DMS53 (cell line): ENCODE results near the gene OR4D1.

ENCODE experiments used
- DNase-seq: peaks from one replicate; lab custom pipeline; 2025; lab: John Stamatoyannopoulos, UW

OR4D1 gene

DNA sequence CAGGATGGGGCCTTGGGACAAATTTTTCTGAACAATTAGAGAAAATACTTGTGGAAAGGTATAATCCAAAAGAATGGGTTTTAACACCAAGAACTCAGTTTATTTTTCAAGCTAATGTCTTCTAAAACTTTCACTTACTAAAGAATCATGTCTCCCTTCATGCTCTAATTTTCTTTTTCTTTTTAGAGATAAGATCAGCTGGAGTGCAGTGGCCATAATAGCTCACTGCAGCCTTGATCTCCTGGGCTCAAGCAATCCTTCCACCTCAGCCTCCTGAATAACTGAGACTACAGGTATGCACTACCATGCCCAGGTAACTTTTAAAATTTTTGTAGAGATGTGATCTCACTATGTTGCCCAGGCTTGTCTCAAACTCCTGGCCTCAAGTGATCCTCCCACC is 5.5 kb downstream of the OR4D1 start:
- no peak for DNase-seq

GRCh38 chr17:58156839-58157803 is 8.9 kb downstream of the OR4D1 start:
- peak; percentile 63 for DNase-seq

DNA sequence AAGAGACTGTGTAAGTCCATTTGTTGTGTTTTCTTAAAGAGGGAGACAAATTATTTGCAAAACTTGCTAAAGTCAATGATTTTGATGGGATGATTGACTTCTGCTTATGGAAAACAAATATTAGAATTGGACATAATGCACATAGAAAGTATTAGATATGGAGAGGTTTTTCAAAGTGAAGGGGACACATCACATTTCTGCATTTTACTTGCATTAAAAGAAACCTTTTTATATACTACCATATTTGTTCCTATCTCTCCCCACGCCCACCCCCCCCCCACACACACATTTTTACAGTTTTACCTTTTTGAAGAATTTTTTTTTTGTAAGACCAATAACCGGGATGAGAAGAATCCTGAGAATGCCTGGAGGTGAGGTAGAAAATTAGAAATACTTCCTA is 10.0 kb downstream of the OR4D1 start:
- DNase-seq: no peak

GRCh38 chr17:58161566-58161965 is 13.4 kb downstream of the OR4D1 start:
- DNase-seq: no peak

DNA sequence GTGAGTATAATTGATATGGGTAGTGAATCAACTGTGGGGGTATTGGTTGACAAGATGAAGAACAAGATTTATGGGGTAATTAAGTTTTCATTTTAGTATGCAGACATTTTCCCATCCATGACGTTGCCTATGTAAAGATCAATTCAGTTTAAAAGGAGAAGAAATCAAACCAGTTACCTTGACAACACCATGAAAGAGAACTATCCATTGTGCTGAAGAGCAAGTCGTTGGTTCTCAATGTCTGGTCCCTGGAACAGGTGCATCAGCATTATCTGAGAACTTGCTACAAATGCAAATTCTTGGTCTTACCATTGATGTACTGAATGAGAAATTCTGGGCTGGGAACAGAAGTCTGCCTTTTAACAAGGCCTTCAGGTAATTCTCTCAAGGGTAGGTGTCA is 17.8 kb downstream of the OR4D1 start:
- no peak for DNase-seq

GRCh38 chr17:58166682-58167081 is 18.5 kb downstream of the OR4D1 start, which contains the start of gene OR4D2:
Gene OR4D2, plus strand, starts transcription at chr17:58166982. Its CDS starts 2,674 bp downstream, at chr17:58169656.
- no peak for DNase-seq

DNA sequence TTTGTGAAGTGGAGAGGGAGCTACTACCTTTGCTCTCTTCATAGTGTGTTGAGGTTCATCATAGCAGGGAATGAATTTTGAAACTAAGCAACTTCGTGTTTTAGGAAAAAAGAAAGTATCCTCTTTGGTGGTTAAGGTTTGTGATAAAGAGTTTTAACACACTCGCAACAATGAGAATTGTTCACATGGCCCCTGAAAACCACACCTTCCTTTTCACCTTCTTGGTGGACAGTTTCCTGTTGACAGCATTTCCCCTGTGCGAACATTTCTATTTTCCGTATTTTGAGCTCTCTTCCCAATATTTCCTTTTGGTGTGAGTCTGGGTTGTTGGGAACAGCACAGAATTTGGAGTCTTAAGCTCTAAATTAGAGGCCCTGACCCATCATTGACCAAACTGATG is 22.4 kb downstream of the OR4D1 start:
- DNase-seq: no peak

- DNase-seq: peak; percentile 81
Measured at GRCh38 chr17:58172369-58173071, 24.3 kb downstream of the OR4D1 start.

DNA sequence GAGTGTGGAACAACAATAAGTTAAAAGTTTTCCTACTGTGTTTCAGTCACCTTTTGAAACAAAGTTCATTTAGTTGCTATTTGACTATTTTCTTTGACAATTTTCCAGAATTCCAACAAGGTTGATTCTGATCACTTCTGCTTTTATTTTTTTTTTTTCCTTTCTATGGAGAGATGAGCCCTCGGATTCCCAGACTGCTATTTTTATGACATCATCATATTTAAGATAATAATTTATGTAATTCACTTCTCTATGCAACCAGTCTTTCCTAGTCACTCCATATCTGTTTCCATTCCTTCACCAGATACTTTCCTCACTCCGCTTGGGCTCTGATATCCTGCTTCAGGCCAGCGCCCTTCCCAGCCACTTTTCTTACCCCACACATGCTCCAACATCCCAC is 26.7 kb downstream of the OR4D1 start:
- DNase-seq: no peak

GRCh38 chr17:58176200-58176599 is 28.0 kb downstream of the OR4D1 start:
- DNase-seq: no peak

- DNase-seq: no peak
Measured at GRCh38 chr17:58181796-58182195, 33.6 kb downstream of the OR4D1 start.

GRCh38 chr17:58183514-58183913 is 35.3 kb downstream of the OR4D1 start:
- DNase-seq: no peak

DNA sequence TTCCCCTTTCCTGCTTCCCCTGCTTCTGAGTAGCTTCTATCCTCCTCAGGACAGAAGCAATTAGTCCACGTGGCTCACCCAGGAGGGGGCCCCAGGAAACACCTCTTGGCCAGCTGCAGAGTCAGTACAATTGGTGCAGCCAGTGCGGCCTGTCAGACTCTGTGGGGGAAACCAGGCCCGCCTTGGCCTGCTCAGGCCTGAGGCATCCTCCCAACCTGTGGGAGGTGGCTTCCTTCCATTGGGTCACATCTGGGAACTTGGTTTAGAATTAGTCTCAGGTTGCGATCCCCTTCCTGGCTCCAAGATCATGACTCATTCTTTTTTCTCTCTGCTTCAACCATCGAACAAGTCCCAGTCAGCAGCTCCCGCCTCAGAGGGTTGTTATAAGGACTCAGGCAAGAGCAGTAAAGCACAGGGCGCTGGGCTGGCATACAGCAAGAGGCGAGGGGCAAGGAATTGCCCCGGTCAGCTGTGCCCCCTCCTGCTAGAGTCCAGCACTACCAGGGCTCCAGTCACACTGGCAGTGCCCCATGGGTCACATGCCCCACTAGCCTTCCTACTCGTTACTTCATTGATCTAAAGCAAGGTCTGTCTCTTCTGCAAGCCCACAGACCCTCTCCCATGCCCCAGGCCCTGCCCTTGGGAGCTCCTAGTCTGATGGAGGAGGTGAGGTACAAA is 36.3 kb downstream of the OR4D1 start:
- DNase-seq: peak; percentile 10

- DNase-seq: no peak
Measured at GRCh38 chr17:58184986-58185761, 37.0 kb downstream of the OR4D1 start.

DNA sequence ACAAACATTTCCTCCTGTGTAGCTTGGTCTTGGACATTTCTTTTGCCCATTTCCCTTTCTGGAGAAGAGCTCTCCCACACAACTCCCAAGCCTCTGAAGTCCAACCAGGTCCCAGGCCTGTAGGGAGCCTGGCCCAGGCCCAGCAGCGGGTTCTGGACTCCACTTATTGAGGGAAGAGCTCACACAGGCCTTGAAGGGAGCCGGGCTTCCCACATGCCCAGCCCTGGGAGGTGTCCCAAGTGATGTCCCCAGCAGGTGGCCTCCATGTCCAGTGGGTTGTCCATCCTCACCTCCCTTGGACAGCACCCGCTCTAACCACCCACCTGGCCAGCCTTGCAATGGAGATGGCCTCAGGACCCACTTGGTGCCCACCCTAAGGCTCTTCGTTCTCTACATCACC is 38.4 kb downstream of the OR4D1 start:
- no peak for DNase-seq

DNA sequence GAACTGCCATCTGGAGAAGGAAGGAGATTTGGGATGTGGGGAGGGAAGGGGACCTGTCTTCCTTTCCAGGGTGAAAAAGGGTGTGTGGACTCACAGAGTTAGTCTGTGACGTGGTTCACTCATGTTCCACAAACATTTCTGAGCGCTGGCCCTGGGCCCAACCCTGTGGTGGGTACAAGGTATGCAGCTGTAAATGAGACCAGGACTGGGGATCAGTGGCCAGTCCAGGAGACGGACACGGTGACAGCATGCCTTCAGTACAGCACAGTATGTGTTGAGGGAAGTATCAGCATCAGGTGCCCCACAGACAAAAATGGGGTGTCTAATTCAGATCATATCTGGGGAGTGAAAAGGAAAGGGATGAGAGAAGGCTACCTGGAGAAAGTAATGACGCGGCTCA is 38.9 kb downstream of the OR4D1 start:
- no peak for DNase-seq

- no peak for DNase-seq
Measured at GRCh38 chr17:58187675-58188074, 39.5 kb downstream of the OR4D1 start.

GRCh38 chr17:58189436-58190146 is 41.4 kb downstream of the OR4D1 start:
- peak; percentile 22 for DNase-seq

- no peak for DNase-seq
Measured at GRCh38 chr17:58191241-58191896, 43.2 kb downstream of the OR4D1 start.

- DNase-seq: no peak
Measured at GRCh38 chr17:58192612-58193011, 44.4 kb downstream of the OR4D1 start, which contains the start of gene EPX. Gene EPX, plus strand, starts transcription at chr17:58192726. Its CDS starts 121 bp downstream, at chr17:58192847.
